Measurements from ENCODE around the gene SLMAP. TPM values are rescaled to one million over a fixed set of nuclear protein-coding genes. Genes with fewer than 3 reads are reported as not detected.

Gene SLMAP
- total RNA-seq, 4 donors from 2014 or later = 49.4 to 89.1 (median 61.3) TPM

DNA sequence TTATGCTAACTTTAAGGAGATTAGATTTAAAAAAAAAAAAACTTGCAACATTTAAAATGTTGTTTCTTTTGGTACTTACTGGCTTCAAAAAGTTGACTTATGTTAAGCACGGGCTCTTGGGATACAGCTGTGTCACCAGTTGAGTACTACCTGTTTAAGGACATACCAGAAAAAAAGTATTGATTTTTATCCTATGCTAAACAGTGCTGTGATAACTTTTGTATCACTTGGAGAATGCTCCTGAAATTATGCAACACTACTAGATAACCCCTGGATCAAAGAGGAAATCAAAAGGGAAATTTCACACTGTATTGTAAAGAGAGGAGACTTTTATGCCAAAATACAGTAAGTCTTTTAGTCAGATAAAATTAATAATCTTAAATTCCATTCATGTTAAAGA, 77.7 kb downstream of the SLMAP start:
- DNase-seq (ENCODE audit: low spot score in 2 of 2) = no peak
- Histone ChIP-seq H3K36me3 (peaks cover 12% of the 10 kb centered on the region), H3K4me3 (no peak overlapping the region), H3K27me3 (no peaks in the 10 kb centered on the region), H3K9me3 (no peaks in the 10 kb centered on the region), H3K27ac (no peak overlapping the region), H3K4me1 (no peaks in the 10 kb centered on the region)
- TF ChIP-seq EP300 (IDR thresholded peaks at IDR 0.05) = no peak
- TF ChIP-seq, protein P1, sequence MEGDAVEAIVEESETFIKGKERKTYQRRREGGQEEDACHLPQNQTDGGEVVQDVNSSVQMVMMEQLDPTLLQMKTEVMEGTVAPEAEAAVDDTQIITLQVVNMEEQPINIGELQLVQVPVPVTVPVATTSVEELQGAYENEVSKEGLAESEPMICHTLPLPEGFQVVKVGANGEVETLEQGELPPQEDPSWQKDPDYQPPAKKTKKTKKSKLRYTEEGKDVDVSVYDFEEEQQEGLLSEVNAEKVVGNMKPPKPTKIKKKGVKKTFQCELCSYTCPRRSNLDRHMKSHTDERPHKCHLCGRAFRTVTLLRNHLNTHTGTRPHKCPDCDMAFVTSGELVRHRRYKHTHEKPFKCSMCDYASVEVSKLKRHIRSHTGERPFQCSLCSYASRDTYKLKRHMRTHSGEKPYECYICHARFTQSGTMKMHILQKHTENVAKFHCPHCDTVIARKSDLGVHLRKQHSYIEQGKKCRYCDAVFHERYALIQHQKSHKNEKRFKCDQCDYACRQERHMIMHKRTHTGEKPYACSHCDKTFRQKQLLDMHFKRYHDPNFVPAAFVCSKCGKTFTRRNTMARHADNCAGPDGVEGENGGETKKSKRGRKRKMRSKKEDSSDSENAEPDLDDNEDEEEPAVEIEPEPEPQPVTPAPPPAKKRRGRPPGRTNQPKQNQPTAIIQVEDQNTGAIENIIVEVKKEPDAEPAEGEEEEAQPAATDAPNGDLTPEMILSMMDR (IDR thresholded peaks at IDR 0.05) = no peak
- WGBS = 100% methylated on average over 1 of the region's 1 CpG

DNA sequence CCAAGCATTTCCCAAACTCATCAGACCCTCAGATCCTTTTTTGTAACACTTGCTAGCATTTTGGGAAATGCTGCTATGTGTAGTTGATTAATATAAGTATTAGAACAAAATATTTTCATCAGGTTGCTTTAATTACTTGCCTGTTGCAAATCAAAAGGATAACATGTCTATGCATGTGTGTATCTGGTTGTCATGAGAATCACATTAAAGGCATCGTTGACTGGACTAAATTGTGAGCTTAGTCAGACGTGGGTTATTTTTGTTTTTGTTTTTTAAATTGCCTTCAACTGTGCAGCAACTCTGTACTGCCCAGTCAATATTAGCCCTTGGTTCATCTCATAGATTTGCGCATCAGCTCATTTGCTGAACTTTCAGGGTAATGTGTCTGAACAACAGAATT, 81.6 kb downstream of the SLMAP start:
- TF ChIP-seq, protein P1 (IDR thresholded peaks at IDR 0.05) = no peak
- TF ChIP-seq EP300 (IDR thresholded peaks at IDR 0.05) (no peak), POLR2A (IDR thresholded peaks at IDR 0.05) (no peak), POLR2AphosphoS5 (IDR thresholded peaks at IDR 0.05) (no peak)
- Histone ChIP-seq H3K4me1 (no peaks in the 10 kb centered on the region), H3K9me3 (no peaks in the 10 kb centered on the region), H3K27ac (no peak overlapping the region), H3K4me3 (no peak overlapping the region), H3K36me3 (peaks cover 5% of the 10 kb centered on the region), H3K27me3 (no peaks in the 10 kb centered on the region)
- 46% methylated on average over 3 of the region's 3 CpGs for WGBS
- DNase-seq (ENCODE audit: low spot score in 2 of 2) = no peak

DNA sequence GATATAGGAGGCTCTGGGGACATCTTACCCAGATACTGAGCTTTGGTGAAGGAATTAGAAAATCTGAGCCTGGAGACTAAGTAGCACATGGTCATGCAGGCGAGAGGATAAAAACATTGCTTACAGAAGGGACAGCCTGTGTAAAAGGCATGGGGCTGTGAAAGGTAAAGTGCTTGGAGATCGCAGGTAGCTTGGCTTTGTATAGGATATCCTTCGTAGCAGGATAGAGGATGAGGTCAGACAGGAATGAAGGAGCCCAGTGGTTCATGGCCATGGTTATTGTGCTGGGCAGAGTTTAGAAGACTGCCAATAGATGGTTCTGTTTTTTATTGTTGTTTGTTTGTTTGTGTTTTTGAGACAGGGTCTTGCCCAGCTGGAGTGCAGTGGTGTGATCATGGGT, 82.5 kb downstream of the SLMAP start:
- H3K27me3 ChIP-seq = no peaks in the 10 kb centered on the region
- H3K36me3 ChIP-seq = no peaks in the 10 kb centered on the region
- no peak for DNase-seq (ENCODE audit: low spot score in 2 of 2)
- H3K4me3 ChIP-seq = no peak overlapping the region
- H3K4me1 ChIP-seq = no peaks in the 10 kb centered on the region
- no peak overlapping the region for H3K27ac ChIP-seq
- TF ChIP-seq POLR2A (IDR thresholded peaks at IDR 0.05) = no peak
- TF ChIP-seq POLR2AphosphoS5 (IDR thresholded peaks at IDR 0.05) = no peak
- TF ChIP-seq EP300 (IDR thresholded peaks at IDR 0.05) = no peak
- TF ChIP-seq, protein P1 (IDR thresholded peaks at IDR 0.05) = no peak
- no peaks in the 10 kb centered on the region for H3K9me3 ChIP-seq
- WGBS = 95% methylated on average over 3 of the region's 3 CpGs

DNA sequence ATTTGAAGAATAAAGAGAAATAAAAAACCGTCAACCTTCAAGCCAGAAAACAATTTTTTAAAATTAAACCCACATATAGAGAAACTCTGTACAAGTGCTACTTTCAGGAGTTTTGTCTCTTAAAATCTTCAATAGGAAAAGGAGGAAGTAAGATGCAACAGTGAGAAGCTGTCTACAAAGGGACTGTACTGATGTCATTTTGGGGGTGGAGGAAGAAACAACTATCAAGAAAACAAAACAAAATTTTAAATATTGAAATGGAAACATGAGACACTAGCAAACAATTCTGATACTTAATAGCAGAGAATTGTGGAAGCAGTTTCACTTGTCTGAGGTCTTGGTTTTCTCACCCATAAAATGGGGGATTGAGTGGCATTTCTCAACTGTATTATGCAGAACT, 84.4 kb downstream of the SLMAP start:
- H3K9me3 ChIP-seq = no peaks in the 10 kb centered on the region
- TF ChIP-seq POLR2A (IDR thresholded peaks at IDR 0.05) = no peak
- TF ChIP-seq, protein P1 (IDR thresholded peaks at IDR 0.05) = no peak
- TF ChIP-seq POLR2AphosphoS5 (IDR thresholded peaks at IDR 0.05) = no peak
- TF ChIP-seq EP300 (IDR thresholded peaks at IDR 0.05) = no peak
- WGBS = 95% methylated on average over 1 of the region's 1 CpG

DNA sequence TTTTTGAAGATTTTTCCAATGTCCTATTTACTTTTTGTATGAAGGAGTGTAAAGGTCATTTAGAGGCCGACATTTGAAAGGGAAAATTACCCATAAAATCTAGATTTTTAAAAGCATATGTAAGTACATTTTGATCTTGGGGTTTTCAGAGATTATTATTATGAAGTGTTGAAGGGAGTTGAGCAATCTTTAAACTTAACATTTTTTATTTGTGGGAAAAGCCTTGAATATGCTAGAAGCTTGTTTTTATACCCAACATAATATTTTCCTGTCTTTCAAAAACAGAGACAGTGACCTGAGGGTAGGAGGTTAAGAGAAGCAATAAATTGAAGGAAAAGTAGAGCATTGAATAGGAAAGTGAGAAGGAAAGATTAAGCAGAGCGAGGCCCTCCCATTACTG, 85.7 kb downstream of the SLMAP start:
- Histone ChIP-seq H3K27me3 (no peaks in the 10 kb centered on the region), H3K36me3 (peaks cover 6% of the 10 kb centered on the region), H3K4me1 (no peaks in the 10 kb centered on the region), H3K9me3 (no peaks in the 10 kb centered on the region), H3K4me3 (no peak overlapping the region), H3K27ac (no peak overlapping the region)
- WGBS = 76% methylated on average over 2 of the region's 2 CpGs
- TF ChIP-seq, protein P1 (IDR thresholded peaks at IDR 0.05) = no peak
- no peak for TF ChIP-seq EP300 (IDR thresholded peaks at IDR 0.05)
- no peak for TF ChIP-seq POLR2AphosphoS5 (IDR thresholded peaks at IDR 0.05)
- TF ChIP-seq POLR2A (IDR thresholded peaks at IDR 0.05) = no peak
- no peak for DNase-seq (ENCODE audit: low spot score in 2 of 2)

More for the DNA sequence above, 84.4 kb downstream of the SLMAP start:
- DNase-seq (ENCODE audit: low spot score in 2 of 2) = no peak
- no peak overlapping the region for H3K27ac ChIP-seq
- no peak overlapping the region for H3K4me3 ChIP-seq
- H3K36me3 ChIP-seq = no peaks in the 10 kb centered on the region
- H3K4me1 ChIP-seq = no peaks in the 10 kb centered on the region
- H3K27me3 ChIP-seq = no peaks in the 10 kb centered on the region

Data from suprapubic skin (tissue), 4 donors.